H9 (cell line): ENCODE measurements around the gene CRYGN. TPM values are rescaled to one million over a fixed set of nuclear protein-coding genes. Genes with fewer than 3 reads are reported as not detected.
A peak's percentile ranks its signal among the peaks of the same experiment; 100 is the strongest.

Experiments
- DNase-seq: peaks from one replicate; pipeline ENCODE4 v3.0.0-alpha.2; 2017
- H2AFZ ChIP-seq: one replicate; pipeline ENCODE4 v1.6.1; 2013; ENCODE audit warnings: mild to moderate bottlenecking, low read length, control low read depth, moderate library complexity
- H2AK5ac ChIP-seq: 2 replicates; pipeline ENCODE4 v1.6.1; 2013; ENCODE audit warnings: low read length, control low read depth, mixed read lengths; ENCODE audit not compliant: insufficient read length
- H2BK120ac ChIP-seq: one replicate; pipeline ENCODE4 v1.6.1; 2013; ENCODE audit warnings: low read depth, mild to moderate bottlenecking, low read length, control low read depth, inconsistent platforms; ENCODE audit not compliant: poor library complexity, severe bottlenecking
- H2BK12ac ChIP-seq: 2 replicates; pipeline ENCODE4 v1.6.1; 2013; ENCODE audit warnings: low read length, control low read depth, mixed read lengths, low read depth; ENCODE audit not compliant: insufficient read length
- H2BK15ac ChIP-seq: 2 replicates; pipeline ENCODE4 v1.6.1; 2013; ENCODE audit warnings: low read depth, low read length, control low read depth
- H2BK20ac ChIP-seq: one replicate; pipeline ENCODE4 v1.6.1; 2013; ENCODE audit warnings: low read depth, mild to moderate bottlenecking, low read length, control low read depth, inconsistent platforms; ENCODE audit not compliant: poor library complexity, severe bottlenecking
- H2BK5ac ChIP-seq: 2 replicates; pipeline ENCODE4 v1.6.1; 2013; ENCODE audit warnings: low read length, control low read depth, mixed read lengths; ENCODE audit not compliant: insufficient read length
- H3K14ac ChIP-seq: 2 replicates; pipeline ENCODE4 v1.6.1; 2013; ENCODE audit warnings: low read length, control low read depth; ENCODE audit not compliant: insufficient read depth
- H3K18ac ChIP-seq: 2 replicates; pipeline ENCODE4 v1.6.1; 2013; ENCODE audit warnings: low read depth, mild to moderate bottlenecking, mixed read lengths, low read length, control low read depth; ENCODE audit not compliant: insufficient read length
- H3K23ac ChIP-seq: 2 replicates; pipeline ENCODE4 v1.6.1; 2013; ENCODE audit warnings: low read length, control low read depth, mixed read lengths, low read depth; ENCODE audit not compliant: insufficient read length
- H3K23me2 ChIP-seq: 2 replicates; pipeline ENCODE4 v1.6.1; 2013; ENCODE audit warnings: low read depth, mild to moderate bottlenecking, mixed read lengths, low read length, control low read depth; ENCODE audit not compliant: insufficient read length, poor library complexity, severe bottlenecking
- H3K27ac ChIP-seq: 2 replicates; pipeline ENCODE4 v1.5.1; 2013; ENCODE audit warnings: low read length, control low read depth, mixed read lengths, low read depth; ENCODE audit not compliant: insufficient read length
- H3K27me3 ChIP-seq: 2 replicates; pipeline ENCODE4 v1.6.1; 2013; ENCODE audit warnings: low read length, control low read depth, inconsistent platforms; ENCODE audit not compliant: insufficient read depth
- H3K4ac ChIP-seq: 2 replicates; pipeline ENCODE4 v1.6.1; 2013; ENCODE audit warnings: low read depth, mild to moderate bottlenecking, control low read depth, inconsistent platforms, low read length, moderate library complexity
- H3K4me1 ChIP-seq: 2 replicates; pipeline ENCODE4 v1.6.1; 2013; ENCODE audit warnings: low read length, control low read depth, inconsistent platforms; ENCODE audit not compliant: insufficient read depth
- H3K4me2 ChIP-seq: 2 replicates; pipeline ENCODE4 v1.6.1; 2013; ENCODE audit warnings: low read length, control low read depth, mixed read lengths; ENCODE audit not compliant: insufficient read length, insufficient read depth
- H3K56ac ChIP-seq: 2 replicates; pipeline ENCODE4 v1.6.1; 2013; ENCODE audit warnings: low read depth, mild to moderate bottlenecking, mixed read lengths, low read length, control low read depth; ENCODE audit not compliant: insufficient read length
- H3K79me1 ChIP-seq: 2 replicates; pipeline ENCODE4 v1.6.1; 2013; ENCODE audit warnings: low read depth, mild to moderate bottlenecking, moderate library complexity, low read length, control low read depth, inconsistent platforms; ENCODE audit not compliant: insufficient read depth, poor library complexity, severe bottlenecking
- H3K79me2 ChIP-seq: 2 replicates; pipeline ENCODE4 v1.6.1; 2013; ENCODE audit warnings: low read length, control low read depth, inconsistent platforms; ENCODE audit not compliant: insufficient read depth
- H3K9ac ChIP-seq: 2 replicates; pipeline ENCODE4 v1.6.1; 2013; ENCODE audit warnings: low read length, control low read depth, mixed read lengths; ENCODE audit not compliant: insufficient read length; ENCODE audit errors: extremely low read depth
- H3K9me3 ChIP-seq: one replicate; pipeline ENCODE4 v1.6.1; 2013; ENCODE audit warnings: low read depth, low read length, inconsistent platforms; ENCODE audit not compliant: control insufficient read depth
- H3T11ph ChIP-seq: one replicate; pipeline ENCODE4 v1.6.1; 2013; ENCODE audit warnings: mild to moderate bottlenecking, low read length, control low read depth, inconsistent platforms
- H4K20me1 ChIP-seq: one replicate; pipeline ENCODE4 v1.6.1; 2013; ENCODE audit not compliant: control insufficient read depth, insufficient read length, insufficient read depth
- H4K5ac ChIP-seq: 2 replicates; pipeline ENCODE4 v1.6.1; 2013; ENCODE audit warnings: low read depth, mild to moderate bottlenecking, mixed read lengths, low read length, control low read depth; ENCODE audit not compliant: insufficient read length
- H4K8ac ChIP-seq: replicated peaks from 2 replicates; pipeline ENCODE4 v1.6.1; 2013; ENCODE audit warnings: low read length, control low read depth, mixed read lengths, low read depth; ENCODE audit not compliant: insufficient read length
- H4K91ac ChIP-seq: 2 replicates; pipeline ENCODE4 v1.6.1; 2013; ENCODE audit warnings: low read depth, mild to moderate bottlenecking, moderate library complexity, mixed read lengths, low read length, control low read depth; ENCODE audit not compliant: insufficient read length
- H3K27ac Mint-ChIP-seq, 3 experiments: 2 replicates in 2 of 3; 3 replicates in 1 of 3; pipeline ENCODE4 v1.8.0; 2020 to 2021; ENCODE audit warnings: mixed read lengths in 3 of 3, mild to moderate bottlenecking in 1 of 3, moderate library complexity in 1 of 3
- H3K27me3 Mint-ChIP-seq: 2 replicates; pipeline ENCODE4 v1.8.0; 2021; ENCODE audit warnings: low read depth, mild to moderate bottlenecking, moderate library complexity, mixed read lengths
- H3K36me3 Mint-ChIP-seq, 3 experiments: 2 replicates in 2 of 3; 3 replicates in 1 of 3; pipeline ENCODE4 v1.8.0; 2020 to 2021; ENCODE audit warnings: low read depth in 3 of 3, mixed read lengths in 3 of 3; ENCODE audit not compliant: insufficient read depth in 1 of 3
- H3K4me1 Mint-ChIP-seq, 2 experiments: 2 replicates each; pipeline ENCODE4 v1.8.0; 2020; ENCODE audit warnings: mixed read lengths in 2 of 2
- H3K4me3 Mint-ChIP-seq, 2 experiments: 2 replicates in 1 of 2; 3 replicates in 1 of 2; pipeline ENCODE4 v1.8.0; 2020 to 2021; ENCODE audit warnings: mild to moderate bottlenecking in 2 of 2, mixed read lengths in 2 of 2, moderate library complexity in 1 of 2
- H3K9me3 Mint-ChIP-seq, 2 experiments: 2 replicates in 1 of 2; 3 replicates in 1 of 2; pipeline ENCODE4 v1.8.0; 2020; ENCODE audit warnings: mild to moderate bottlenecking in 2 of 2, mixed read lengths in 2 of 2, moderate library complexity in 1 of 2
- CTCF ChIP-seq: fragments of 200-600 bp; sonication (generic); conservative IDR thresholded peaks from 3 replicates; pipeline ENCODE4 v1.8.0; 2021; ENCODE audit warnings: antibody characterized with exemption, mild to moderate bottlenecking
- WGBS: extraction: QIAGEN DNeasy Blood & Tissue Kit; methylation state at CpG from one replicate; pipeline ENCODE4 v1.1.7; 2013; ENCODE audit warnings: missing lambda C conversion rate, low lambda C conversion rate, mixed read lengths; ENCODE audit not compliant: insufficient read length; ENCODE audit errors: extremely low coverage; 5-methylcytosine and 5-hydroxymethylcytosine counted together
- total RNA-seq: library from RNA; stranded (reverse); gene quantifications from 2 replicates; pipeline ENCODE4 v1.2.1, GENCODE V29; 2021

The CRYGN gene
- total RNA-seq, 1 experiment from 2014 or later, result 1.8 TPM

- H3K27me3 Mint-ChIP-seq, result peaks cover 3% of the 10 kb centered on the region
- no peak overlapping the region for H4K91ac ChIP-seq
- H3K4me3 Mint-ChIP-seq, result peak overlapping the region; percentile 73 to 87
- H3K56ac ChIP-seq, result no peak overlapping the region
- H3K23ac ChIP-seq, result no peak overlapping the region
- H3K9me3 Mint-ChIP-seq, result peaks cover 0 to 3% of the 10 kb centered on the region in 2 experiments; a peak in 2 of 5 replicates
- H3K36me3 Mint-ChIP-seq, result peaks cover 0 to 5% (median 0%) of the 10 kb centered on the region in 3 experiments; a peak in 2 of 7 replicates
- no CpG with 5 or more reads among the region's 17 CpGs for WGBS
- no peak overlapping the region for H4K5ac ChIP-seq
- DNase-seq, result no peak
- H3K4me1 Mint-ChIP-seq, result peaks cover 18 to 29% of the 10 kb centered on the region in 2 experiments
- H4K20me1 ChIP-seq, result no peaks in the 10 kb centered on the region
- H3K23me2 ChIP-seq, result peaks cover 11% of the 10 kb centered on the region
- no peak overlapping the region for H3K9ac ChIP-seq
- no peak overlapping the region for H2AK5ac ChIP-seq
- H2BK12ac ChIP-seq, result no peak overlapping the region
- no peaks in the 10 kb centered on the region; the same call in 1 of the 2 replicates for H3K4me1 ChIP-seq
- H3K14ac ChIP-seq, result no peak overlapping the region
- H3K27me3 ChIP-seq, result no peaks in the 10 kb centered on the region
- no peak overlapping the region for H2BK20ac ChIP-seq
- no peak overlapping the region for H2BK5ac ChIP-seq
- no peaks in the 10 kb centered on the region for H3K79me2 ChIP-seq
- no peak overlapping the region for H2BK120ac ChIP-seq
- no peak overlapping the region for H3K27ac ChIP-seq
- no peak overlapping the region for H3T11ph ChIP-seq
- H3K4me2 ChIP-seq, result peak overlapping the region; percentile 57
- H3K18ac ChIP-seq, result no peak overlapping the region
- H3K9me3 ChIP-seq, result no peaks in the 10 kb centered on the region
- H3K4ac ChIP-seq, result no peak overlapping the region
- no peak for TF ChIP-seq CTCF
- no peak overlapping the region for H3K27ac Mint-ChIP-seq
- H2AFZ ChIP-seq, result no peak overlapping the region
- no peak overlapping the region for H4K8ac ChIP-seq
- no peak overlapping the region for H2BK15ac ChIP-seq
- H3K79me1 ChIP-seq, result no peaks in the 10 kb centered on the region
Measured at GRCh38 chr7:151438864-151439601, 908 bp downstream of the CRYGN start.
